Heart left ventricle (tissue), 16 donors: ENCODE data around the gene INPP5D. TPM values are rescaled to one million over a fixed set of nuclear protein-coding genes. Genes with fewer than 3 reads are reported as not detected.

Experiments
- ATAC-seq, 4 donors: fragments of 200-7000 bp; cut with Tn5 transposase; one replicate each; pipeline ENCODE4 v1.9.1; 2020 to 2022; ENCODE audit warnings: moderate library complexity in 4 of 4, mild to moderate bottlenecking in 3 of 4, moderate number of reproducible peaks in 1 of 4
- DNase-seq, 5 donors: peaks; one replicate each; pipeline ENCODE4 v3.0.0-alpha.2; 2020
- H3K27ac ChIP-seq, 12 donors: fragments of 200-600 bp; sonication (generic) in 4 of 12; one replicate each; pipeline versions ENCODE4 v1.5.0 to v1.8.0; 2016 to 2022; ENCODE audit warnings: mild to moderate bottlenecking in 2 of 12
- H3K27me3 ChIP-seq, 9 donors: fragments of 200-600 bp; sonication (generic) in 2 of 9; one replicate each; pipeline versions ENCODE4 v1.5.1 to v1.8.0; 2016 to 2022; ENCODE audit warnings: mild to moderate bottlenecking in 3 of 9
- H3K36me3 ChIP-seq, 9 donors: fragments of 200-600 bp; sonication (generic) in 2 of 9; one replicate each; pipeline versions ENCODE4 v1.5.0 to v1.8.0; 2018 to 2022; ENCODE audit warnings: mild to moderate bottlenecking in 2 of 9
- H3K4me1 ChIP-seq, 12 donors: fragments of 200-600 bp; sonication (generic) in 4 of 12; one replicate each; pipeline versions ENCODE4 v1.5.0 to v1.8.0; 2016 to 2022; ENCODE audit warnings: mild to moderate bottlenecking in 3 of 12
- H3K4me3 ChIP-seq, 12 donors: fragments of 200-600 bp; sonication (generic) in 4 of 12; one replicate each; pipeline versions ENCODE4 v1.5.0 to v1.8.0; 2017 to 2022; ENCODE audit warnings: mild to moderate bottlenecking in 9 of 12, moderate library complexity in 4 of 12
- H3K9me3 ChIP-seq, 12 donors: fragments of 200-600 bp; sonication (generic) in 4 of 12; one replicate each; pipeline versions ENCODE4 v1.5.0 to v1.8.0; 2016 to 2022; ENCODE audit warnings: mild to moderate bottlenecking in 1 of 12
- POLR2A ChIP-seq, 2 donors: fragments of 450-650 bp; IDR thresholded peaks; one replicate each; pipeline ENCODE4 v1.6.1; 2017; ENCODE audit warnings: antibody characterized with exemption in 2 of 2, mild to moderate bottlenecking in 2 of 2, moderate library complexity in 2 of 2
- WGBS, 4 donors: extraction: QIAGEN DNeasy Blood & Tissue Kit in 2 of 4; methylation state at CpG; one replicate each; pipeline versions ENCODE4 v1.1.5 to v1.1.7; 2013 to 2018; 5-methylcytosine and 5-hydroxymethylcytosine counted together
- intact Hi-C, 10 donors: fragments of 100-400 bp; cut with DNase I; formaldehyde crosslinking; loops; one replicate each; pipeline versions ENCODE4 v1.11.1 to v1.14.2; 2022
- polyA plus RNA-seq, 2 donors: library from polyadenylated mRNA; stranded (reverse); fragments of 200-250 nt; gene quantifications; one replicate each; pipeline ENCODE4 v1.2.3, GENCODE V29; 2013
- total RNA-seq, 9 donors: library from RNA; depleted of rRNA in 2 of 9; stranded (reverse); fragments of >200 nt in 2 of 9; fragmentation: NEBNext Ultra II Directional in 3 of 9; extraction: Animal tissue kit (Norgen Biotek cat#: 25700) in 3 of 9; gene quantifications; one replicate each; pipeline versions ENCODE4 v1.1.0 to v1.2.4, GENCODE V29; 2016 to 2023
- TF ChIP-seq, protein P1 (sequence below), 12 donors: fragments of 200-600 bp; sonication (generic) in 4 of 12; IDR thresholded peaks; one replicate each; pipeline versions ENCODE4 v1.5.0 to v1.8.0; 2018 to 2022; ENCODE audit warnings: antibody characterized with exemption in 12 of 12, mild to moderate bottlenecking in 5 of 12
- donor health status: ischemic (EF 13 %, LVEDD 7.1; RV severe dilation, severe dysfunction).
- donor health status: healthy with polysubstance abuse.
- donor health status: DM: no; HTN: yes; CAD: no.
- donor health status: DM: no; HTN: no; CAD: no.
- donor health status: ischemic (EF 25% LVEDD 6.9; RV normal size, moderate dysfunction).
- donor health status: ischemic (EF 25% LVEDD 5.7; RV mildly dilated, moderate dysfunction).
- donor health status: healthy.
- donor health status: DM: yes; HTN: yes; CAD: no.
- donor health status: ischemic (EF 35%, LVEDD 5.7; RV mildly dilated, moderate dysfunction).
- donor health status: nonischemic (EF 11% LVEDD 7.7; RV severe dilation, severe dysfunction).
- donor health status: DM: yes; HTN: yes; CAD: no.
- donor health status: PGD.
- donor health status: ischemic (EF 29% LVEDD 5.4; RV normal size, mild dysfunction).
- donor health status: nonischemic (EF 23%, LVEDD 6.1; RV moderate dilation, normal function).

Gene INPP5D
- total and polyA plus RNA-seq, 11 donors: 2.8 to 29.1 (median 4.9) TPM

GRCh38 chr2:233081232-233081730 lies 21.1 kb downstream of the INPP5D start:
- Histone ChIP-seq H3K9me3 (no peaks in the 10 kb centered on the region), H3K36me3 (peaks cover 0 to 14% (median 0%) of the 10 kb centered on the region in 9 donors), H3K27ac (peak overlapping the region in 2 of 12 donors; percentile 85 to 96), H3K4me1 (peaks cover 8 to 91% (median 33%) of the 10 kb centered on the region in 12 donors), H3K4me3 (no peak overlapping the region), H3K27me3 (no peaks in the 10 kb centered on the region)
- intact Hi-C loops: no loop called here
- DNase-seq (no peak), ATAC-seq (no peak)
- no peak for TF ChIP-seq POLR2A (IDR thresholded peaks at IDR 0.05)
- TF ChIP-seq, protein P1, sequence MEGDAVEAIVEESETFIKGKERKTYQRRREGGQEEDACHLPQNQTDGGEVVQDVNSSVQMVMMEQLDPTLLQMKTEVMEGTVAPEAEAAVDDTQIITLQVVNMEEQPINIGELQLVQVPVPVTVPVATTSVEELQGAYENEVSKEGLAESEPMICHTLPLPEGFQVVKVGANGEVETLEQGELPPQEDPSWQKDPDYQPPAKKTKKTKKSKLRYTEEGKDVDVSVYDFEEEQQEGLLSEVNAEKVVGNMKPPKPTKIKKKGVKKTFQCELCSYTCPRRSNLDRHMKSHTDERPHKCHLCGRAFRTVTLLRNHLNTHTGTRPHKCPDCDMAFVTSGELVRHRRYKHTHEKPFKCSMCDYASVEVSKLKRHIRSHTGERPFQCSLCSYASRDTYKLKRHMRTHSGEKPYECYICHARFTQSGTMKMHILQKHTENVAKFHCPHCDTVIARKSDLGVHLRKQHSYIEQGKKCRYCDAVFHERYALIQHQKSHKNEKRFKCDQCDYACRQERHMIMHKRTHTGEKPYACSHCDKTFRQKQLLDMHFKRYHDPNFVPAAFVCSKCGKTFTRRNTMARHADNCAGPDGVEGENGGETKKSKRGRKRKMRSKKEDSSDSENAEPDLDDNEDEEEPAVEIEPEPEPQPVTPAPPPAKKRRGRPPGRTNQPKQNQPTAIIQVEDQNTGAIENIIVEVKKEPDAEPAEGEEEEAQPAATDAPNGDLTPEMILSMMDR (IDR thresholded peaks at IDR 0.05): no peak
- 81 to 92% (median 91%) methylated on average over 9 of the region's 9 CpGs for WGBS, 4 donors

DNA sequence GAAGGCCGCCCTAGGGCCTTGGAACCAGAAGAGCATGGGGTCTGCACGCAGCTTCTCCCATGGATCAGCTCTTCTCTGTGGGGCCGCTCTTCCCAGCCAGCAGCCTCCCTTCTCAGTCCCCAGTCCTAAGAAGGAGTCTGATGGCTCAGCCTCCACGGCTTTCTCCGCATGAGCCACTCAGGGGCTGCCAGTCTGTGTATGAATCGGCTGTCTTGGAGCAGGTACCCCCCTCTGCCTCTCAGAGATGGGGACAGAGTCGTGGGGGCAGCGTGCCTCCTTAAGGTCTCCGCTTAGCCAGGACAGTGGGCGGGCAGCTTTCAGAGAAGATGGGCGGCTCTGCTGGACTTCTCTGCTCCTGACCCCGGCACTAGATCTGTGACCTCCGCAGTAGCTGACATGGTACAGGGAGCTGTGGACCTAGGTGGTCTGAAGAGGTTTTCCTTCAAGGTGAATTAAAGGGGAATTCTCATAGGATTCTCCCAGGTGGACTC lies 21.6 kb downstream of the INPP5D start:
- H3K27ac ChIP-seq: peak overlapping the region in 7 of 12 donors; percentile 19 to 97 (median 85)
- H3K4me1 ChIP-seq: peaks cover 8 to 91% (median 32%) of the 10 kb centered on the region in 12 donors
- no peak for TF ChIP-seq POLR2A (IDR thresholded peaks at IDR 0.05)
- TF ChIP-seq, protein P1 (IDR thresholded peaks at IDR 0.05): no peak
- no peaks in the 10 kb centered on the region for H3K27me3 ChIP-seq
- DNase-seq (no peak), ATAC-seq (no peak)
- H3K9me3 ChIP-seq: no peaks in the 10 kb centered on the region
- intact Hi-C loops: loop anchor here in 1 of 10 donors (2.0 kb wide), 1 partner anchor 19 kb away; no protein-coding TSS in a partner anchor
- peaks cover 0 to 14% (median 0%) of the 10 kb centered on the region in 9 donors for H3K36me3 ChIP-seq
- WGBS, 4 donors: 80 to 91% (median 90%) methylated on average over 2 to 13 of the region's 13 CpGs
- no peak overlapping the region for H3K4me3 ChIP-seq

DNA sequence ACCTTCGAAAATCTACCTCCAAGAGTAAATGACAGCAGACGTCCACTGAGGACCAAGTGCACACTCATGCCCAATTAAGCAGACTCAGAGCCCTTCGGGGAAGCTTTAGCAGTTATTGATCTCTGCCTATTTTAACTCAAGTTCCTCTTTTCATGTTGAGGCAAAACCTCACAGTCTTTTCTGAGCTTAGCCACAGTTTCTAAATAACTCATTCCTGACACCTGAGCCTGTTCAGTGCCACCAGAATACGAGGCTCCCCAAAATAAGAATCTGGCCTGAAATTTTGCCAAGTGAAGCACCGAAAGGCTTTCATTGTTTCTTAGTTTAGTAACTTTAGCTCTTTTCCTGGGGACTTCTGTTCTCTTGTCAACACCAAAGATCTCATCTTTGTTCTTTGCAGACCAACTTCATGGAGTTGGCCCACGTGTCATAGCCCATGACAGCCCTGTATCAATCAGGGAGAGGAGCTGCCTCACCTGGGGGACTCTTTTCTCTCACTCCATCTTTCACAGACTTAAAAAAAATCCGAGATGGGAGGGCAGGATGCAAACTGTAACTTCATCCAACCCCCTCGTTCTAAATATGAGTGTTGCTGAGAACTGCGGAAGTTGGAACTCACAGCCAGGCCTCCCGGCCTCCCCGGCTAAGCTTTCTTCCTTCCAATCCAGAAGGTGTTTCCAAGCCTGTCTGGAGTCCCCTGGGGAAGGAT lies 22.2 kb downstream of the INPP5D start:
- ATAC-seq: no peak
- no peaks in the 10 kb centered on the region for H3K27me3 ChIP-seq
- peaks cover 8 to 91% (median 31%) of the 10 kb centered on the region in 12 donors for H3K4me1 ChIP-seq
- intact Hi-C loops: loop anchor here in 1 of 10 donors (2.0 kb wide), 1 partner anchor 20 kb away; no protein-coding TSS in a partner anchor
- TF ChIP-seq, protein P1 (IDR thresholded peaks at IDR 0.05): no peak
- no peak for TF ChIP-seq POLR2A (IDR thresholded peaks at IDR 0.05)
- no peak for DNase-seq
- H3K36me3 ChIP-seq: peaks cover 0 to 14% (median 0%) of the 10 kb centered on the region in 9 donors
- H3K27ac ChIP-seq: peak overlapping the region; percentile 72 to 97 (median 84)
- H3K4me3 ChIP-seq: no peak overlapping the region
- WGBS, 4 donors: 62 to 74% (median 64%) methylated on average over 10 to 11 of the region's 11 CpGs
- no peaks in the 10 kb centered on the region for H3K9me3 ChIP-seq
